GOT3 (cell line): ENCODE measurements around the gene CNMD.

Experiments
- DNase-seq: peaks from one replicate; lab custom pipeline; 2025; ENCODE audit warnings: mixed read lengths; lab: John Stamatoyannopoulos, UW

Gene CNMD

DNA sequence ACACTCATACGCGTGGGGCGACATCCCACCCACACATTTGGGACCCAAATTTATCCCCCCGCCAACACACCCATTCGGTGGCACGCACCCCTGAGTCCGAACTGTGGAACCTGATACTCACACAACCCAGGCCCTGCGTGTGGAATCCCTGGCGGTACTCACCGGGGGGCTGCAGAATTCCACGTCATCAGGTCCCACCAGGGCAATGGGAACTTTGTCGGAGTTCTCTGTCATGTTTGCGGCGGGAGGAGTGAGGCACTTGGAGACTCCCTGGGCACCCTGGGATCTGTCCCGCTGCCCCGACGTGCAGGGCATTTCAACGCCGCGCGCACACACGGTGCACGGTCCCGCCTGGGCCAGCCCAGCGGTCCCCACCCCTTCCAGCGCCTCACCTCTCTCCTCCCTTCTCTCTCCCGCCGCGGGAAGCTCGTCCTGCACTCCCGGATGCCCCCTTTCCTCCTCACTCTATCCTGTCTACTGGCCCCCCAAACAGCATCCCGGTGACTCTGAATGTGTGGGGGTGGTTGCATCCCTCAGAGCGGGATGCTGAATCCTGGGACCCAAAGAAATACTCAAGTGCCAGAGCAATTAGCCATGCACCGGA is at the start of gene CNMD:
Gene CNMD (minus strand): TSS at position 353 of the 604 bp plus-strand sequence. CDS start 119 bp downstream, at position 234.
- DNase-seq = no peak

DNA sequence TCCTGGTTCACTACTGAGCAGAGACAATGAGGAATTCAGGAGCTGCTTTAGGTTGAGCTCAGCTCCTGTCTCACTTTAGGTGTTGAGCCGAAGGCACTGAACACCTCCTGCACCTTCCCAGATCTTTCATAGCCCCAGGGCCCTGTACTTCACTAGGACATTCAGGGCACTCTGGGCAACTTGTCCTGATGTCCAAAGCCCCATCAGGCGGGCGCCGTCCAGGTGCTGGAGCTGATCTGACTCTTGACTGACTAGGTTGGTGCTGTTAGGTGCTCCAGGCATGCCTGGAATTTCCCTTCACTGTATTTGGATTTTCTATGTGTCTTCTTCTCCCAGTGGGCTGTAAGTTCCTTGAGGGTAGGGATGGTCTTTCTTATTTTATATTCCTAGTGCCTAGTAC is 48.4 kb upstream of the CNMD start:
- no peak for DNase-seq

DNA sequence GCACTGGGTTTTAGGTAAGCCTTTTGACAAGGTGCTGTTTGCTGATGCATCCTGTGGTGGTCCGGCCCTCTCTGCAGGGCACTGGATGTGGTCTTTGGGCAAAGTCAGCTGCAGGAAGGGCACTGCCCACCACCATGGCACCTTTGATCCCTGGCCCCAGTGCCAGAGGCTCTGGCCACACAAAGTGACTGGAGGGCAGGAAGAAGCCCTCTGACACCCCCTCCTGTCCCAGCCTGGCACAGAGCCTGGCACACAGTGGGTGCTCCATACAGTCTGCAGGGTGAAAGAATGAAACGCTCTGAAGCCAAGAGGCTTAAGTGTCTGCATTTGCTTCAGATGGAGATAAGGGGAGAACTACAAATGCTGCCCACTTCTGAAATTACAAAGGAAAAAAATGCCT is 47.6 kb upstream of the CNMD start:
- no peak for DNase-seq

DNA sequence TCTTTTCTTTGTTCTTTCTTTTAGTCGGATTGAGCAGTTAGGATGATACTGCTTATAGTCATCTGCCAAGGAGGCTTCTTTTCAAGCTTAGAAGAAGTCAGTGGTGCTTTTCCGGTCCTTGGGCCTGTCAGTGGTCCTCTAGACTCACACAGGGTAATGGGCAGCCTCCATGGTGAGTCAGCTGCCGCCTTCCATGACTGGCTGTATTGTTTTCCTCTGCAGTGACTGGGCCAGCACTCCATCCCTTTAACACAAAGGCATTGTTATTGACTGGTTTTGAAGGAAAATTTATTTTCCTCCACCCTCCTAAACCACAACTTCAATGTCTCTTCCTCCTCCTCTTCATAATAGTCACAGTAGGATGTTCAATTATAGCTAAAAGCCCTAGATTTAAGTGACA is 47.1 kb upstream of the CNMD start:
- DNase-seq = no peak

DNA sequence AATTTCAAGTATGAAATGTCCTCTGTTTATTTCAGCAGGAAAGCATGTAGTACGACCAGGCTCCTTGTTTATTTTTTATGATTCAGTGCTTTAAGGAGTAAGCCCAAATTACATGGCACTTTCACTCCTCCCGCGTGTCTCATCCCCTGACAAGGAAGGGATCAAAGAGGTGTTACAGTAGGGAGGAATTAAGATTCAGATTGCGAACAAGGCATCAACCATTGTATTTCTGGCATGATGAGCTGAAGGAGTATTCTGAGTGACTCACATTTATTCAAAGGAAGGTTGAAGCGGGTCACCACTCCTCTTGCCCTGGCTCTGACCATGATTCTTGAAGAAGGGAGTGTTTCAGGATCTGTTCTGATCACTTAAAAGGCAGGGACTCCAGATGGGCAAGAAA is 46.1 kb upstream of the CNMD start:
- DNase-seq = no peak

DNA sequence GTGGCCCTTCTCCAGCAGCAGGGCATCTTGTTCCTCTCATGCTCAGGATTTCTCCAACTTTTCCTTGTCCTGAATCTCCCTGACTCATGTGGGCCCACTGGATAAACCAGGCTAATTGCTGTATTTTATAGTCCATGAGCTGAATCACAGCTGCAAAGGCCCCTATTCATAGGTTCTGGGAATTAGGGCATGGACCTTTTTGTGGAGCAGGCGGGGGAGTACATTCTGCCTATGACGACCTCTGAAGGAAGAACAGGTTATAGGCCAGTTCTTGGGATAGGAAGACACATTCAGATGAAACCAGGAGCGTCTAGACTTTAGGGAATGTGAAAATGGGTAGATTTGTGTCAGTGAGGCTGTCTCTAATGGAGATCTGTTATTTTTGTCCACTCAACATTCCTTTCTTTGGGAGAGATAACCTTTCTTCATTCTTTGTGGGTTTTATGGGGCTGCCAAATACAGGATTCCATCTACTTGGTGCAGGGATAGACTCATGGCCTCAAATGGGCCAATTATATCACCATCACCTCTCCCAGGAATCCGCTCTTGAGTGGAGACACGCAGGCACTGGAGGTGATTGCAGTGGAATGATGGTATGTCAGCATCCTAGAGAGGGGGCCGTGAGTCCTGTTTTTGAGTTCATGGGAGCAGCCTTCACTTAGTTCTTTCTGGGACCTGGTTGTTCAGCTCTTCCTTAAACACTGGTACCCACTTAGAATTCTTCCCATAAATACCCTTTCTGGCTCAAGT is 45.1 kb upstream of the CNMD start:
- DNase-seq = no peak

DNA sequence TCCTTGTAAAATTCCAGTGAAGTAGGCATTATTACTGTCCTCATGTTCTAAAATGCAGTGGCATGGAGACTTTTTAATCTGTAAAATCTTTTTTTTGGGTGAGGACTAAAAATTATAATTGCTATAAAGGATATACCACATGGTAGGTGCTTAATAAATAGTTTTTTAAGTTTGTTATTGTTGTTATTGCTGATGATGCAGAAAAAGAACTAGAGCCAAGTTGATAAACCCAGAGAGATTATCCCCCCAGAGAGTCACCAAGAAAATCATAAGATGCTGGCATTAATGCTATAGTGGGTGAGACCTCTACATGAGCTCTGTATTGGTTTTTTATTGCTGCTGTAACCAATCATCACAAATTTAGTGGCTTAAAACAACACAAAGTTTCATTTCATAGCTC is 44.3 kb upstream of the CNMD start:
- no peak for DNase-seq

DNA sequence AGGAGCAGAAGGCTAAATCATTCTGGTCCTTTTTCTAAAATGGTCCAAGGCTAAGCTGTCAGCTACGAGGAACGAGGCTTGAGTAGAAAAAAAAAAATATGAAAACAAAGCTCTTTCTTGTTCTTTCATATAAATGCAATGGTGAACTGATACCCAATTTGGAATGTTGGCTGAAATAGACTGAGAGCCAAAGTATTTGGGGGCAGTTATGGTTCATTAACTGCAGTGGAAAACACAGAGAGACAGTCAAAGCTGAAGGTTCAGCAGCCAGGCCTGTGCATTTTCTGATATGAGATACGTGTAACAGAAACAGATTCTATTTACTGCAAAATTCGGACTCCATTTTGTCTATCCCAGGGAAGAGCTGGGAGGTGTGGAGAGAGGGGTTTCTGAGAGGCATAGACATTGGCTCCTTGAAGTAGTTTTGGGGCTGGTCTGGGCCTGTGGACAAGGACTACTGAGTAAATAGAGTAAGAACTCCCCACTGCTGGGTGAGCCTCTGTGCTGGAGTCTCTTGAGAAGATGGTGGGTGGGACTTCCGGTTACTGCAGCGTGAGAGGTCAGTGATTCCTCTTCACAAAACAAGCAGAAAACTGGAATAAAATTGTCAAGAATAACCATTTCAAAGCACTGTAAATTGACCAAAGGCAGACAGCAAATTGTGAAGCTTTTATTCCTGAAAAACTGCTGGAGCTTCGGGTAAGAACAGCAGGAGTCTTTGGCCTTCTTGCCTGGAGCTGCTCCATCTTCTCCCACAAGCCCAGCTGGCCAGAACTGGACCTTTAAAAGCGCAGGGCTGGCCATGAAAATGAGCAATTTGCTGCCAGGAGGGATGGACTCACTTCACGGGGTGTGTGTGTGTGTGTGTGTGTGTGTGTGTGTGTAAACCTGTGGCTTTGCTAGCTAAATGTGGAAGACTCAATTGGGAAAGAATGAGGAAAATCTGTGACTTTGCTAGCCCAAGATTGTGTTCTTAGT is 43.1 kb upstream of the CNMD start:
- DNase-seq = no peak

DNA sequence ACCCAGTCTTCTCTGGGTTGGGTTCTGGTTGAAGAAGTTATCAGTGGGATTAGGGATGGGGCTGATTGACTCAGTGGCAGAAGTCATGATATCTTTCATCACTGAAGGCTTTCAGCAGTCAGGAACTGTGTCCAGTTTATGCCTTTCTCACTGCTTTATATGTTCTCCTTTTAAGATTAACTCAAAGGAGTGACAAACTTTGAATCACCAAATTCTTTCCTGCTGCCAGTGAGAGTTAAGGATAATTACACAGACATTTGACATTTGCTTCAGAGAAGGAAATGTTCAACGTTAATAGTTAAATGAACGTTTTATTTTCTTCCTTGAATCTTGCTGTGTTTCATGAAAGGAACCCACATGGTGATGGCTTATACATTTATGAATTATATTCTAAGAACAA is 41.0 kb upstream of the CNMD start:
- no peak for DNase-seq

DNA sequence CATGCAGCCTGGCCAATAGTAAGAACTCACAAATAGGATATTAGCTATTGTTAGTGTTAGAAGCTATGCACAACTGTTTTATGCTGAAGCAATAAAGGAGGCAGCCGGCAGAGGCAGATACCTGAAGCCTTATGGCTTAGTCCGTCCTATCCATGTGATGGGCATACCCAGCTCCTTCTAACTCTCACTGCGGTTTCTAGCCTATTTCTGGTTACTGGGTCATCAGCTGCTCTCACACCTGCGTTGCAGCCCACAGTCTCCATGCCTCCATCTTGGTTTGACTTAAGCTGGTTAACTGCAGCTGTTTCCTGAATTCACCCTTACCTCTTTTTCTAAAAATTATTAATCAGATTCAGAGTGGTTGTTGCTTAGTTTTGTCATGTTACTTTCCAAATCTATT is 40.5 kb upstream of the CNMD start:
- no peak for DNase-seq

DNA sequence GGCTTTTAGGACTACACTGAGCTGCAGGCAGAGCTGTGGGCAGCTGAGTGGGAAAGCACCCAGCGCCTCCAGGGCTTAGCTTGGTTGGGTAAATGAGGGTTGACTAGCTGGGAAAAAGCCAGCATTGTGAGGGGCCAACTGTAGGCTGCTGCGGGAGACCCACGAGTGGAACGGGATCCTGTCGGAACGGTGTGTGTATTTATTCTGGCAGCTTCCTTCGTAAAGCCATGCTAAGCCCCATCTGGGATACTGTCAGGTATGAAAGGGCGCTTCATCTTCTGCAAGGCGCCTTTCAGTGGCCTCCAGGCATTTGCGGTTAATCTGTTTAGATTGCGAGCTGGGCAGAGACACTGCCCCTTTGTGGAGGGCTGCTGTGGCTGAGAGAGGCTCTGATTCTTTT is 39.5 kb upstream of the CNMD start:
- no peak for DNase-seq

DNA sequence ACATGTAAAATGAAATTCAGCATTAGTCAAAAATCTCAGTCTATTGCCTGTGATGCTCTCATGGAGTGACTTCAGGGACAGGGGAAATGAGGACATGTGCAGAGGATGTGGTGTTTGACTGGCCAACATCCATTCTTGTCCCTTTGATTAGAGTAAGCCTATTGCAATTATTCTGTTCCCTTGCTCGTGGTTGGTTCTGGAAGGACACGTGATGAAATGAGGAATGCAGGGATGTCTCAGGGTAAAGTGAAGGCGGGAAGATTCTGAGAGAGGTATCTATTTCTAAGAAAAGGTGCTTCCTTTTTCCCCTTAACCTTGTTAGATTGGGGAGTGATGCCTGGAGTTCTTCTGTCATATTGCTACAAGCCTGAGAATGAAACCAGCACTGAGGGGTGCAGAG is 37.1 kb upstream of the CNMD start:
- no peak for DNase-seq

DNA sequence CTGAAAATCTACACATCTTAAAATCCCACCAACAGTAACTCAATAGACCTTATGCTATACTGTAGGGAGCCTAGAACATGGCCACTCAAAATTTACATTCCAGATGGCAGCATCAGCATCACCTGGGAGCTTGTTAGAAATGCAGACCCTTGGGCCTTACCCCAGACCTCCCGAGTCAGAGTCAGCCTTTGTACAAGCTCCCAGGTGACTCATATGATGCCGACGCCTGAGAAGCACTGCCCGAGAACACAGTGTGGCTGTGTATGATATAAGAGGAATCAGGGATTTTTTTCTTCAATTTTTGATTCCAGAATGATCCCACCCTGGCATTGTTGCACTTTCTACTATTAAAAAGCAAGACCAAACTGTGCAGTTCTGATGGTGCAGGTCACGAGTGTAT is 35.9 kb upstream of the CNMD start:
- no peak for DNase-seq

DNA sequence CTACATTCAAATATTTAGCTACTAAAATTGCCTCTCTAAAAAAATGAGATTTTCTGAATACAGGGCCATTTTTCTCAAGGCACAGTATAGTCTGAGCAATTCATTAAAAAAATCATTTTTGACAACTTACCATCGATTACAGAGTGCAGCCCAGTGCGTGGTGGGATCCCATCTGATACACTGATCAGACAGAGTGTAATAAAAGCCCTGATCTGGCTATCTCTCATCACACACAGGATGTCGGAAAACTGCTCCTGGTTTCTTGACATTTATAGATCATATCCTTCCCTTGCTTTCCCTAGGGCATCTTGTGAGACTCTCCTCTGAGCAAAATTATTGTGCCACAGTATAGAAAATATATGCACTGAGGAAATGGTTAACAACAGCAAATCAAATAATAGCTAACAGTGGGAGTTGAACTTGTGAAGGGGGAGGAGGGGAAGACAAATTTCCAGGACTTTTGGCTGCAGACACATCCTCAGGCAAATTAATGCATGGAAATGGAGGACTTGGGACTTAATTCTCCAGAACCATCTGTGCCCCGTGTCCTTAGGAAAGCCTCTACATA is 28.4 kb upstream of the CNMD start:
- no peak for DNase-seq

DNA sequence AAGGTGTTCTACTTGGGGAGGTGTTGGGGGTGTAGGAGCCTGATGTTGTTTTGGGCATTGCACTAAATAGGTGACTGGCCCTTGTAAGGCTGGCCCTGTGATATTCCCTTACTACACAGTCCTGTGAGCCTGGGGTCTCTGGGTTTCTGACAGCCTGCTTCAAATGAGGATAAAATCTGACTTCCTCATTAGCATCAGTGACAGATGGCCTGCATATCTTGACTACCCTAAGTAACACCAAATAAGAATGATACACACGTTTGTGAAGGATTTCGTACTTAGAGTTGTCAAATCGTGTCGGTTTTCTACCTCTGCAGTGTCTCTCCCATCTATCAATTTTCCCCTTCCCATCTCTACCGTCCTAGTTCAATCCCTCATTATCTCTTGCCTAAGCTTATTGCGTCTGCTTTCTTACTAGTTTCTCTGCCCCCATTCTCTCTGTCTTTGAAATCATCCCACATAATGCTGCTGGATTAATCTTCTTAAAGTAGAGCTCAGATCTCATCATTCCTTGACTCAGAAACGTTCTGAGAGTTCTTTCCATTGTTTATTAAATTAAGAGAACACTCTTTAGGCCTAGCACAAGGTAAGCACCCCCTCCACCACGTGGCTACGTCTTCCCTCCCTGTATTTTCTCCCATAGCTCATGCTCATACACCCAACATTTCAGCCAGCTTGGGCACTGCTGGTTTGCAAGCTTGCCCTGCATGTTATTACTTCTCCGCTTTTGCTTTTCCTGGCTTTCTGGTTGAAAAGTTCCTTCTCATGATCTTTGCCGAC is 26.2 kb upstream of the CNMD start:
- DNase-seq = no peak

DNA sequence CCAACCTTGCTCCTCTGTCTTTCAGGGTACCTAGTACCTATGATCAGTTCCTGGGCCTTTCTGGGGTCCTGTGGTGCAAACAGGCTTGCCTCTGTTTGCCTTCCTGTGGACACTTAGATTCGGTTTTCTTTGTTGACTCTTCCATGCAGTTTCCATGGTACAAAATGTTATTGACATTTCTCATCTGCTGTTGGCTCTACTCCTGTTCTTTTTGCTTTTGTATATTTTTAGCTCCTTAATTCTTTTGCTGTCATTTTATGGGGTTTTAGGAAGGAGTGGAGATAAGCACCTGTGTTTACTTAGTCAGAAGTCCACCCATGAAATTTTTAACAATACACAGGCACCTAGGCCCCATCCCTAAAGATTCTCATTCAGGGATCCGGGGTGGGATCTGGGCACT is 20.5 kb upstream of the CNMD start:
- no peak for DNase-seq

DNA sequence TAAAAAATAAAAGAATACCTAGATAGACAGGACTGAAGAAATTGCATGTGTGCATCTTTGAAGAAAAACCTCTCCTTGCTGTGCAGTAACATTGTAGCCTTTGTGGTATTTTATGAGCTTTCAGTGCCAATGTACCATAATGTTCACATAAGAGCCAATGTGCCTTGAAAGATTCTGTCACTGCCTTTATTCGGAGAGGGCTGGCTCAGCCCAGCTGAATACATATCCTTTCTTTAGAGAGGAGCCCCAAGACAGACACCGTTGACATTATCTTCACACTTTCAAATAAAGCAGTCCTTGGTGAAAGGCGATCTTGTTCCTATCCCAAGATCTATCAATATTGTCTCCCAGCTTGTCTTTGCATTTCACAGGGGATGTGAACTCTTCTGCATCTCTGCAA is 18.5 kb upstream of the CNMD start:
- no peak for DNase-seq

DNA sequence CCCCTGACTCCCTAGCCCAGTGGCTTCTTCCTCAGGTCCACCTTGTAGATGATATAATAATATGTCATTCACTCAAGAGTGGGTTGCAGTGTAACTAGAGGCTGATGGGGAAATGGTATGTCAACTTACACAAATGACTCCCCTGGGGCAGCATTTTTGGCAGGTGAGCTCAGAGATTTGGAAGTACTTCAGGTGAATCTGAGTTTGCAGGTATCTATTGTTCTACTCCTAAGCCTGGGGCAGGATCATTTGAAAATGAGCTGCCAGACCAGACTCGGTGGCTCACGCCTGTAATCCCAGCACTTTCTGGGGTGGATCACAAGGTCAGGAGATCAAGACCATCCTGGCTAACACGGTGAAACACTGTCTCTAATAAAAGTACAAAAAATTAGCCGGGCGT is 11.6 kb upstream of the CNMD start:
- no peak for DNase-seq

DNA sequence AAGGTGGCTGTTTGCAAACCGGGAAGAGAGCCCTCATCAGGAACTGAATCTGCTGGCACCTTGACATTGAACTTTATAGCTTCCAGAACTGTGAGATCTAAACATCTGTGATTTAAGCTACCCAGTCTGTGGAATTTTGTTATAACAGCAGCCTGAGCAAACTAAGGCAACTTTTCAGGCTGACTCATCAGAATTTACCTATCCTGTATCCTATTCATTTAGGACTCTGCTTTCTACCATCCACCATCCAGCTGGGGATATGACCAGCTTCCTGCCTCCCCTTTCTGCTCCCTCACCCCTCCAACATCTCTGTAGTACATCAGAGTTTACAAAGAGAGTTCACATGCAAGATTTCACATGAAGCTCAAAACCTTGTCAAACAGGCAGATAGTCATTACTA is 11.1 kb upstream of the CNMD start:
- no peak for DNase-seq

DNA sequence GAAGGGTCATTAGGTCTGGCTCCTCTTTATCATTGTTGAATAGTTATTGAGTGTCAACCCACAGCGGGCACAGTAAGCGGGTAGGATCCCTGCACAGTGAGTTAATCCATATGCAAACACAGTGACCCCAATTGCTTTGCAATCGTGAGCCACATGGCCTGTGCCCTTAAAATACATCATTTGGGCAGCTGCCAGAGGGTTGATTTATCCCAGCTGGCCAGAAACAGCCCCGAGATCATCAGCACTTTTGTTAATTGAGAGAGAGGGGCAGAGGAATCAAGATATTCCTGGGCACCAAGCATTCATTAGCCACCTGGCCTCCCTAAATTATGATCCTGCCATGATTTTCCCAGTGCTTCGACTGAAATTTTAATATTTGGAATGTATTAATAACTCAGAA is 9.8 kb upstream of the CNMD start:
- DNase-seq = no peak

DNA sequence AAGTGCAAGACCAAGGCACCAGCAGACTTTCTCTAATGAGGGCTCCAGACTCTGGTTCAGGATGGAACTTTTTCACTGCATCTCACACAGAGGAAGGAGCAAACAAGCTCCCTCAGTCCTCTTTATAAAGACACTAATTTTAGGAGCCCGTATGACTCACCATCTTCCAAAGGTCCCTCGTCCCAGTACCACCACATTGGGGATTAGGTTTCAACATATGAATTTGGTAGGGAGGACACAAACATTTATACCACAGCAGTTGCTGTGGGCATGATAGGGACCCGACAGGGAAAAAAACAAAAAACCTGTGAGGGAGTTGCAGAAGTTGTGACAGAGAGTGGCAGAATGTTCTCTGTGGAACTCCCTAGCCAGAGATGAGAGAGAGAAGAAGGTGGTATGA is 6.5 kb upstream of the CNMD start:
- no peak for DNase-seq
